ENCODE data around the gene RPAP2.
"Not testable (repeated sequence)": the region's sequence is repeated elsewhere in the genome, so short reads cannot be mapped to it uniquely, and the experiment has no call there.

RPAP2 gene

DNA sequence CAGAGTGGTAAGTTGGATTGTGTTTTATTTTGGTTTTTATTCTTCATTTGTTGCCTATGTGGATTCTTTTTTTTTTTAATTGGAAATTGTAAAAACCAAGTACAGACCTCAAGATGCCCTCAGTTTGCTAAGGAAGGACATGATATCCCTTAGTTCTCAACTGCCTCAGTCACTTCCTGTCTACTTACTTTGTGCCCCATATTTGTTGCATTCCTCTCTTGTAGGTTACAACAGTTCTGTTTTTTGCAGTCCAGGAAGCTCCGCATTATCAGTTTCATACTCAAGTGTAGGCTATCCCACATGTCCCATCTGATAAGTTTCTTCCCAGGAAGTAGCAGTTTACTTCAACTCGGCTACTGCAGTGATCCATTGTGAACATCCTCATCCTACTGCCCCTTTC lies 82.0 kb downstream of the RPAP2 start:
- DNase-seq (no peak), ATAC-seq (ENCODE audit: insufficient read depth, low read depth) (peak; percentile 54; the same call in 2 of the 3 replicates)
- Histone ChIP-seq H3K36me3 (ENCODE audit: insufficient read depth, low read length) (peaks cover 14% of the 10 kb centered on the region), H2AFZ (ENCODE audit: low read depth, low read length) (no peak overlapping the region), H3K27ac (ENCODE audit: low read length) (peak overlapping the region; percentile 50), H3K9me3 (ENCODE audit: insufficient read depth, low read length, severe bottlenecking) (no peaks in the 10 kb centered on the region), H4K20me1 (ENCODE audit: insufficient read depth, low read length) (no peaks in the 10 kb centered on the region), H3K27me3 (ENCODE audit: insufficient read depth, low read length, poor library complexity) (no peaks in the 10 kb centered on the region), H3K4me3 (ENCODE audit: low read depth in 1 of 2, low read length in 2 of 2) (no peak overlapping the region), H3K4me2 (ENCODE audit: insufficient read depth, low read length) (no peak overlapping the region), H3K9ac (ENCODE audit: low read depth, low read length) (no peak overlapping the region), H3K79me2 (ENCODE audit: insufficient read depth, low read length) (no peaks in the 10 kb centered on the region), H3K4me1 (ENCODE audit: insufficient read depth, low read length) (peaks cover 26% of the 10 kb centered on the region)
- TF ChIP-seq, protein P1, sequence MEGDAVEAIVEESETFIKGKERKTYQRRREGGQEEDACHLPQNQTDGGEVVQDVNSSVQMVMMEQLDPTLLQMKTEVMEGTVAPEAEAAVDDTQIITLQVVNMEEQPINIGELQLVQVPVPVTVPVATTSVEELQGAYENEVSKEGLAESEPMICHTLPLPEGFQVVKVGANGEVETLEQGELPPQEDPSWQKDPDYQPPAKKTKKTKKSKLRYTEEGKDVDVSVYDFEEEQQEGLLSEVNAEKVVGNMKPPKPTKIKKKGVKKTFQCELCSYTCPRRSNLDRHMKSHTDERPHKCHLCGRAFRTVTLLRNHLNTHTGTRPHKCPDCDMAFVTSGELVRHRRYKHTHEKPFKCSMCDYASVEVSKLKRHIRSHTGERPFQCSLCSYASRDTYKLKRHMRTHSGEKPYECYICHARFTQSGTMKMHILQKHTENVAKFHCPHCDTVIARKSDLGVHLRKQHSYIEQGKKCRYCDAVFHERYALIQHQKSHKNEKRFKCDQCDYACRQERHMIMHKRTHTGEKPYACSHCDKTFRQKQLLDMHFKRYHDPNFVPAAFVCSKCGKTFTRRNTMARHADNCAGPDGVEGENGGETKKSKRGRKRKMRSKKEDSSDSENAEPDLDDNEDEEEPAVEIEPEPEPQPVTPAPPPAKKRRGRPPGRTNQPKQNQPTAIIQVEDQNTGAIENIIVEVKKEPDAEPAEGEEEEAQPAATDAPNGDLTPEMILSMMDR (IDR thresholded peaks at IDR 0.05; ENCODE audit: borderline replicate concordance, extremely low read depth, low read length, poor library complexity, severe bottlenecking): no peak
- TF ChIP-seq EZH2 (IDR thresholded peaks at IDR 0.05; ENCODE audit: borderline replicate concordance, low read depth, low read length, severe bottlenecking): no peak

DNA sequence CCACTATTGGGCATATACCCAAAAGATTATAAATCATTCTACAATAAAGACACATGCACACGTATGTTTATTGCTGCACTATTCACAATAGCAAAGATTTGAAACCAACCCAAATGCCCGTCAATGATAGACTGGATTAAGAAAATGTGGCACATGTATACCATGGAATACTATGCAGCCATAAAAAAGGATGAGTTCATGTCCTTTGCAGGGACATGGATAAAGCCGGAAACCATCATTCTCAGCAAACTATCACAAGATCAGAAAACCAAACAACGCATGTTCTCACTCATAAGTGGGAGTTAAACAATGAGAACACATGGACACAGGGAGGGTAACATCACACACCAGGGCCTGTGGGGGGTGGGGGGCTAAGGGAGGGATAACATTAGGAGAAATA lies 95.1 kb downstream of the RPAP2 start:
- H3K4me3 ChIP-seq (ENCODE audit: low read depth in 1 of 2, low read length in 2 of 2); H3K4me1 ChIP-seq (ENCODE audit: insufficient read depth, low read length); H3K36me3 ChIP-seq (ENCODE audit: insufficient read depth, low read length); H4K20me1 ChIP-seq (ENCODE audit: insufficient read depth, low read length); H3K9me3 ChIP-seq (ENCODE audit: insufficient read depth, low read length, severe bottlenecking); H2AFZ ChIP-seq (ENCODE audit: low read depth, low read length); H3K27ac ChIP-seq (ENCODE audit: low read length); DNase-seq; H3K79me2 ChIP-seq (ENCODE audit: insufficient read depth, low read length); H3K9ac ChIP-seq (ENCODE audit: low read depth, low read length); H3K4me2 ChIP-seq (ENCODE audit: insufficient read depth, low read length); H3K27me3 ChIP-seq (ENCODE audit: insufficient read depth, low read length, poor library complexity); ATAC-seq (ENCODE audit: insufficient read depth, low read depth): not testable (repeated sequence)

DNA sequence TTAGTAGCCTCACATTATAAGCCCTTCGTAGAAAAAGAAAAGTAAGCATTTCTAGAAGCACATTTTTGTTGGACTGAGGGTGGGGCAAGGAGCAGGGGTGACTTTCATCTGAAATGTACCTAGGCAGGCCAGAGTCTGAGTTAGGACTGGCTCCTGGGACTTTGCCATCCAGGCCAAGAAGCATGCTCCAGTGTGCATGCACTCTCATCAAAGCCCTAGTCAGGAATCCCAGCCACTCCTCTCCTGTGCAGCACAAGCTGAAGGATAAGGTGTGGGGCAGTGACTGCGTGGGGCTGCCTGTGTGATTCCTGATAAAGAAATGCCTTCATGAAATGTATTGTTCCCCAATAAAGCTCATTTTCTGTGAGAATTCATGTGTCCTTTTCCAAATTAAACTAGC lies 99.7 kb downstream of the RPAP2 start:
- no peak overlapping the region for H3K9ac ChIP-seq (ENCODE audit: low read depth, low read length)
- H3K27ac ChIP-seq (ENCODE audit: low read length): no peak overlapping the region
- peaks cover 14% of the 10 kb centered on the region for H3K4me1 ChIP-seq (ENCODE audit: insufficient read depth, low read length)
- H3K36me3 ChIP-seq (ENCODE audit: insufficient read depth, low read length): no peaks in the 10 kb centered on the region; the same call in 1 of the 2 replicates
- no peak overlapping the region for H3K4me3 ChIP-seq (ENCODE audit: low read depth in 1 of 2, low read length in 2 of 2)
- TF ChIP-seq, protein P1 (IDR thresholded peaks at IDR 0.05; ENCODE audit: borderline replicate concordance, extremely low read depth, low read length, poor library complexity, severe bottlenecking): no peak
- peaks cover 18% of the 10 kb centered on the region for H3K9me3 ChIP-seq (ENCODE audit: insufficient read depth, low read length, severe bottlenecking)
- H4K20me1 ChIP-seq (ENCODE audit: insufficient read depth, low read length): no peaks in the 10 kb centered on the region
- no peak overlapping the region for H2AFZ ChIP-seq (ENCODE audit: low read depth, low read length)
- H3K79me2 ChIP-seq (ENCODE audit: insufficient read depth, low read length): no peaks in the 10 kb centered on the region
- DNase-seq (no peak), ATAC-seq (ENCODE audit: insufficient read depth, low read depth) (no peak)
- H3K27me3 ChIP-seq (ENCODE audit: insufficient read depth, low read length, poor library complexity): no peaks in the 10 kb centered on the region
- no peak overlapping the region for H3K4me2 ChIP-seq (ENCODE audit: insufficient read depth, low read length)

DNA sequence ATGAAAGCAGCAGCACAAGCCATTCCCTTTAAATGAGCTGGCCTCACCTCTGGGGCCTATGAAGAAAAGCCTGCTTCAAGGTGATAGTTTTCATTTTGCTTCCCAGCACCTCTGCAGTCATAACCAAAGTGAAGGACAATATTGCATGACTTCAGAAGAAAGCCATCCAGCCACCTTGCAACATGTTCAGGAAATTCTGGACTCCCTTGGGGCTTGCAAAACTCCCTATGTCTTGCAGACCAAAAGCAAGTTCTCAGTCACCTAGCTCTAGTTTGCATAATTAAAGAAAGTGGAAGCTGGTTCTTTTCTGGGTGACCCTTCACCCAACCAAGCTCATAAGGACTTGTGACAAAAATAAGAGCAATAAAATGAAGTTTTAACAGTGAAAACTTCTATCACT lies 100.2 kb downstream of the RPAP2 start:
- 0 out of 3 replicates have a peak, but pooled peaks have one; percentile 29 for ATAC-seq (ENCODE audit: insufficient read depth, low read depth)
- H3K4me3 ChIP-seq (ENCODE audit: low read depth in 1 of 2, low read length in 2 of 2): no peak overlapping the region

More for the DNA sequence above, 100.2 kb downstream of the RPAP2 start:
- Histone ChIP-seq H3K27ac (ENCODE audit: low read length) (no peak overlapping the region), H3K4me1 (ENCODE audit: insufficient read depth, low read length) (peaks cover 14% of the 10 kb centered on the region), H3K4me2 (ENCODE audit: insufficient read depth, low read length) (no peak overlapping the region), H2AFZ (ENCODE audit: low read depth, low read length) (no peak overlapping the region), H3K79me2 (ENCODE audit: insufficient read depth, low read length) (no peaks in the 10 kb centered on the region), H3K27me3 (ENCODE audit: insufficient read depth, low read length, poor library complexity) (no peaks in the 10 kb centered on the region), H3K9me3 (ENCODE audit: insufficient read depth, low read length, severe bottlenecking) (peaks cover 23% of the 10 kb centered on the region), H3K36me3 (ENCODE audit: insufficient read depth, low read length) (no peaks in the 10 kb centered on the region; the same call in 1 of the 2 replicates), H3K9ac (ENCODE audit: low read depth, low read length) (no peak overlapping the region), H4K20me1 (ENCODE audit: insufficient read depth, low read length) (no peaks in the 10 kb centered on the region)
- no peak for DNase-seq
- TF ChIP-seq EZH2 (IDR thresholded peaks at IDR 0.05; ENCODE audit: borderline replicate concordance, low read depth, low read length, severe bottlenecking): no peak
- TF ChIP-seq, protein P1 (IDR thresholded peaks at IDR 0.05; ENCODE audit: borderline replicate concordance, extremely low read depth, low read length, poor library complexity, severe bottlenecking): no peak

All from DND-41 (cell line).